ENCODE data around the gene POLD2. TPM values are rescaled to one million over a fixed set of nuclear protein-coding genes. Genes with fewer than 3 reads are reported as not detected.

Gene POLD2
- total RNA-seq, 1 experiment from 2014 or later: 154 TPM

GRCh38 chr7:44107116-44107960, 16.0 kb downstream of the POLD2 start (continued):
- TF ChIP-seq, protein P1, sequence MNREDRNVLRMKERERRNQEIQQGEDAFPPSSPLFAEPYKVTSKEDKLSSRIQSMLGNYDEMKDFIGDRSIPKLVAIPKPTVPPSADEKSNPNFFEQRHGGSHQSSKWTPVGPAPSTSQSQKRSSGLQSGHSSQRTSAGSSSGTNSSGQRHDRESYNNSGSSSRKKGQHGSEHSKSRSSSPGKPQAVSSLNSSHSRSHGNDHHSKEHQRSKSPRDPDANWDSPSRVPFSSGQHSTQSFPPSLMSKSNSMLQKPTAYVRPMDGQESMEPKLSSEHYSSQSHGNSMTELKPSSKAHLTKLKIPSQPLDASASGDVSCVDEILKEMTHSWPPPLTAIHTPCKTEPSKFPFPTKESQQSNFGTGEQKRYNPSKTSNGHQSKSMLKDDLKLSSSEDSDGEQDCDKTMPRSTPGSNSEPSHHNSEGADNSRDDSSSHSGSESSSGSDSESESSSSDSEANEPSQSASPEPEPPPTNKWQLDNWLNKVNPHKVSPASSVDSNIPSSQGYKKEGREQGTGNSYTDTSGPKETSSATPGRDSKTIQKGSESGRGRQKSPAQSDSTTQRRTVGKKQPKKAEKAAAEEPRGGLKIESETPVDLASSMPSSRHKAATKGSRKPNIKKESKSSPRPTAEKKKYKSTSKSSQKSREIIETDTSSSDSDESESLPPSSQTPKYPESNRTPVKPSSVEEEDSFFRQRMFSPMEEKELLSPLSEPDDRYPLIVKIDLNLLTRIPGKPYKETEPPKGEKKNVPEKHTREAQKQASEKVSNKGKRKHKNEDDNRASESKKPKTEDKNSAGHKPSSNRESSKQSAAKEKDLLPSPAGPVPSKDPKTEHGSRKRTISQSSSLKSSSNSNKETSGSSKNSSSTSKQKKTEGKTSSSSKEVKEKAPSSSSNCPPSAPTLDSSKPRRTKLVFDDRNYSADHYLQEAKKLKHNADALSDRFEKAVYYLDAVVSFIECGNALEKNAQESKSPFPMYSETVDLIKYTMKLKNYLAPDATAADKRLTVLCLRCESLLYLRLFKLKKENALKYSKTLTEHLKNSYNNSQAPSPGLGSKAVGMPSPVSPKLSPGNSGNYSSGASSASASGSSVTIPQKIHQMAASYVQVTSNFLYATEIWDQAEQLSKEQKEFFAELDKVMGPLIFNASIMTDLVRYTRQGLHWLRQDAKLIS (CRISPR knock-in tag; IDR thresholded peaks at IDR 0.05; ENCODE audit: borderline replicate concordance): no peak
- TF ChIP-seq GRHL2 (CRISPR knock-in tag; IDR thresholded peaks at IDR 0.05; ENCODE audit: insufficient replicate concordance, severe bottlenecking) (no peak), ZNF423 (CRISPR knock-in tag; IDR thresholded peaks at IDR 0.05) (no peak), ELF4 (CRISPR knock-in tag; IDR thresholded peaks at IDR 0.05; ENCODE audit: low read depth) (no peak), ZNF263 (CRISPR knock-in tag; IDR thresholded peaks at IDR 0.05; ENCODE audit: low read depth) (no peak), NFATC4 (CRISPR knock-in tag; IDR thresholded peaks at IDR 0.05) (no peak), ZNF121 (CRISPR knock-in tag; IDR thresholded peaks at IDR 0.05) (no peak)

DNA sequence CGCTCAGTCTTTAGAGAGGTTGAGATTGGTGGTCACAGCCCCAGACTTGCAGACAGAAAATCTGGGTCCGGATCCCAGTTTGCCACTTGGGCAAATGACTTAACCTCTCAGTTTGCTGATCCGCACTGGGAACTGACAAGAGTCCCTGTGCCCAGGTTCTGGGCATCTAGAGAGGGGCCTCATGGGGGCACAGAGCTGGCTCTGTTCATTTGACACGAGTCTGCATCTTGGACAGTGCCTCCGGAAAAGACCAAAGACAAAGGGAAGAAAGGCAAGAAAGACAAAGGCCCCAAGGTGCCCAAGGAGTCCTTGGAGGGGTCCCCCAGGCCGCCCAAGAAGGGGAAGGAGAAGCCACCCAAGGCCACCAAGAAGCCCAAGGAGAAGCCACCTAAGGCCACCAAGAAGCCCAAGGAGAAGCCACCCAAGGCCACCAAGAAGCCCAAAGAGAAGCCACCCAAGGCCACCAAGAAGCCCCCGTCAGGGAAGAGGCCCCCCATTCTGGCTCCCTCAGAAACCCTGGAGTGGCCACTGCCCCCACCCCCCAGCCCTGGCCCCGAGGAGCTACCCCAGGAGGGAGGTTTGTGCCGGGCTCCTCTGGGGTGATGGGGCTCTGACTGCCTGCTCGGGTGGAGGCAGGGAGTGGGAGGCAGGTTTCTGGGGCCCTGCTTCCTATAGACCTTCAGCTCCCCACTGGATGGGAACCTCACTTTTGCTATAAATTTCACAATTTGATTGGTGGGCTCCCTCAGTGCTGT, 16.9 kb downstream of the POLD2 start:
- Mint-ChIP-seq H3K4me1 (peaks cover 12% of the 10 kb centered on the region), H3K27me3 (ENCODE audit: low read depth) (peaks cover 24% of the 10 kb centered on the region), H3K9me3 (no peaks in the 10 kb centered on the region), H3K4me3 (no peak overlapping the region), H3K36me3 (peaks cover 2% of the 10 kb centered on the region; the same call in 1 of the 2 replicates), H3K27ac (no peak overlapping the region)
- ChIA-PET POLR2A (no interaction called here), CTCF (interaction anchor here (2.2 kb wide), 1 partner anchor 90 kb away, joined by 13 read pairs; no protein-coding TSS in a partner anchor)
- ATAC-seq (no peak), DNase-seq (ENCODE audit: low spot score) (no peak)
- TF ChIP-seq HMGA2 (CRISPR knock-in tag; IDR thresholded peaks at IDR 0.05) (no peak), CBFB (CRISPR knock-in tag; IDR thresholded peaks at IDR 0.05; ENCODE audit: low read depth) (no peak)
- TF ChIP-seq, protein P2, sequence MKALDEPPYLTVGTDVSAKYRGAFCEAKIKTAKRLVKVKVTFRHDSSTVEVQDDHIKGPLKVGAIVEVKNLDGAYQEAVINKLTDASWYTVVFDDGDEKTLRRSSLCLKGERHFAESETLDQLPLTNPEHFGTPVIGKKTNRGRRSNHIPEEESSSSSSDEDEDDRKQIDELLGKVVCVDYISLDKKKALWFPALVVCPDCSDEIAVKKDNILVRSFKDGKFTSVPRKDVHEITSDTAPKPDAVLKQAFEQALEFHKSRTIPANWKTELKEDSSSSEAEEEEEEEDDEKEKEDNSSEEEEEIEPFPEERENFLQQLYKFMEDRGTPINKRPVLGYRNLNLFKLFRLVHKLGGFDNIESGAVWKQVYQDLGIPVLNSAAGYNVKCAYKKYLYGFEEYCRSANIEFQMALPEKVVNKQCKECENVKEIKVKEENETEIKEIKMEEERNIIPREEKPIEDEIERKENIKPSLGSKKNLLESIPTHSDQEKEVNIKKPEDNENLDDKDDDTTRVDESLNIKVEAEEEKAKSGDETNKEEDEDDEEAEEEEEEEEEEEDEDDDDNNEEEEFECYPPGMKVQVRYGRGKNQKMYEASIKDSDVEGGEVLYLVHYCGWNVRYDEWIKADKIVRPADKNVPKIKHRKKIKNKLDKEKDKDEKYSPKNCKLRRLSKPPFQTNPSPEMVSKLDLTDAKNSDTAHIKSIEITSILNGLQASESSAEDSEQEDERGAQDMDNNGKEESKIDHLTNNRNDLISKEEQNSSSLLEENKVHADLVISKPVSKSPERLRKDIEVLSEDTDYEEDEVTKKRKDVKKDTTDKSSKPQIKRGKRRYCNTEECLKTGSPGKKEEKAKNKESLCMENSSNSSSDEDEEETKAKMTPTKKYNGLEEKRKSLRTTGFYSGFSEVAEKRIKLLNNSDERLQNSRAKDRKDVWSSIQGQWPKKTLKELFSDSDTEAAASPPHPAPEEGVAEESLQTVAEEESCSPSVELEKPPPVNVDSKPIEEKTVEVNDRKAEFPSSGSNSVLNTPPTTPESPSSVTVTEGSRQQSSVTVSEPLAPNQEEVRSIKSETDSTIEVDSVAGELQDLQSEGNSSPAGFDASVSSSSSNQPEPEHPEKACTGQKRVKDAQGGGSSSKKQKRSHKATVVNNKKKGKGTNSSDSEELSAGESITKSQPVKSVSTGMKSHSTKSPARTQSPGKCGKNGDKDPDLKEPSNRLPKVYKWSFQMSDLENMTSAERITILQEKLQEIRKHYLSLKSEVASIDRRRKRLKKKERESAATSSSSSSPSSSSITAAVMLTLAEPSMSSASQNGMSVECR (CRISPR knock-in tag; IDR thresholded peaks at IDR 0.05; ENCODE audit: borderline replicate concordance): no peak

- ChIA-PET POLR2A (no interaction called here), CTCF (interaction anchor here (1.2 to 2.2 kb wide), 5 partner anchors 10 to 91 kb away, joined by 4 to 13 read pairs (median 5); partner anchors contain the start of gene PGAM2)
- DNase-seq (ENCODE audit: low spot score): no peak
- Mint-ChIP-seq H3K27me3 (ENCODE audit: low read depth) (peaks cover 24% of the 10 kb centered on the region), H3K36me3 (peaks cover 2% of the 10 kb centered on the region; the same call in 1 of the 2 replicates), H3K4me3 (peak overlapping the region; percentile 70), H3K9me3 (no peaks in the 10 kb centered on the region), H3K27ac (no peak overlapping the region), H3K4me1 (peaks cover 12% of the 10 kb centered on the region)
- no peak for ATAC-seq
- no peak for TF ChIP-seq ATF3 (CRISPR knock-in tag; conservative IDR thresholded peaks at IDR 0.05)
- TF ChIP-seq, protein P3, sequence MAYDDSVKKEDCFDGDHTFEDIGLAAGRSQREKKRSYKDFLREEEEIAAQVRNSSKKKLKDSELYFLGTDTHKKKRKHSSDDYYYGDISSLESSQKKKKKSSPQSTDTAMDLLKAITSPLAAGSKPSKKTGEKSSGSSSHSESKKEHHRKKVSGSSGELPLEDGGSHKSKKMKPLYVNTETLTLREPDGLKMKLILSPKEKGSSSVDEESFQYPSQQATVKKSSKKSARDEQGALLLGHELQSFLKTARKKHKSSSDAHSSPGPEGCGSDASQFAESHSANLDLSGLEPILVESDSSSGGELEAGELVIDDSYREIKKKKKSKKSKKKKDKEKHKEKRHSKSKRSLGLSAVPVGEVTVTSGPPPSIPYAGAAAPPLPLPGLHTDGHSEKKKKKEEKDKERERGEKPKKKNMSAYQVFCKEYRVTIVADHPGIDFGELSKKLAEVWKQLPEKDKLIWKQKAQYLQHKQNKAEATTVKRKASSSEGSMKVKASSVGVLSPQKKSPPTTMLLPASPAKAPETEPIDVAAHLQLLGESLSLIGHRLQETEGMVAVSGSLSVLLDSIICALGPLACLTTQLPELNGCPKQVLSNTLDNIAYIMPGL (CRISPR knock-in tag; IDR thresholded peaks at IDR 0.05): no peak
- TF ChIP-seq, protein P4, sequence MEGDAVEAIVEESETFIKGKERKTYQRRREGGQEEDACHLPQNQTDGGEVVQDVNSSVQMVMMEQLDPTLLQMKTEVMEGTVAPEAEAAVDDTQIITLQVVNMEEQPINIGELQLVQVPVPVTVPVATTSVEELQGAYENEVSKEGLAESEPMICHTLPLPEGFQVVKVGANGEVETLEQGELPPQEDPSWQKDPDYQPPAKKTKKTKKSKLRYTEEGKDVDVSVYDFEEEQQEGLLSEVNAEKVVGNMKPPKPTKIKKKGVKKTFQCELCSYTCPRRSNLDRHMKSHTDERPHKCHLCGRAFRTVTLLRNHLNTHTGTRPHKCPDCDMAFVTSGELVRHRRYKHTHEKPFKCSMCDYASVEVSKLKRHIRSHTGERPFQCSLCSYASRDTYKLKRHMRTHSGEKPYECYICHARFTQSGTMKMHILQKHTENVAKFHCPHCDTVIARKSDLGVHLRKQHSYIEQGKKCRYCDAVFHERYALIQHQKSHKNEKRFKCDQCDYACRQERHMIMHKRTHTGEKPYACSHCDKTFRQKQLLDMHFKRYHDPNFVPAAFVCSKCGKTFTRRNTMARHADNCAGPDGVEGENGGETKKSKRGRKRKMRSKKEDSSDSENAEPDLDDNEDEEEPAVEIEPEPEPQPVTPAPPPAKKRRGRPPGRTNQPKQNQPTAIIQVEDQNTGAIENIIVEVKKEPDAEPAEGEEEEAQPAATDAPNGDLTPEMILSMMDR (IDR thresholded peaks at IDR 0.05): no peak
- TF ChIP-seq, protein P2 (CRISPR knock-in tag; IDR thresholded peaks at IDR 0.05; ENCODE audit: borderline replicate concordance): no peak
Measured at GRCh38 chr7:44105832-44106231, 17.5 kb downstream of the POLD2 start.

Data from WTC11 (cell line).